Measurements from ENCODE around the gene MACROD2. TPM values are rescaled to one million over a fixed set of nuclear protein-coding genes. Genes with fewer than 3 reads are reported as not detected.

The MACROD2 gene
- total RNA-seq, 4 donors from 2014 or later: 1.8 to 4.8 (median 2.9) TPM

DNA sequence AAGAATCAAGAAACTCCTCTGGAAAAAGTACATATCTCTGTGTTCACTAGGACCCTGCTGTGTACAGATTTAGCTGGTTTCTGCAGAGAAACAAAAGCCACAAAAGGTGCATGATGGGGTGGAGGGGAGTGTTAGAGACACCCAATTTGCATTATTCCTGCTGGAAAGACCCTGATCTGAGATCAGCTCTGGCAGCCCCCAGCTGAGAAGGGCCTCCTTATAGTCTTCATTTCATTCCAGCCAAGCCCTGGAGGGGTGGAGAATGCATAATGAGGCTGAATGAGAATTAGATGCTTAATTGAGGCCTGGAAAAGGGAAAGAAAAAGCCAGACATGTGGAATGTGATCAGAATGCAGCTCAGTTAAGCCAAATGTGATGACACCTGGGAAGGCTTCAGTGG, 2032.4 kb downstream of the MACROD2 start:
- Histone ChIP-seq H3K4me1 (no peaks in the 10 kb centered on the region), H3K27ac (no peak overlapping the region), H3K36me3 (no peaks in the 10 kb centered on the region), H3K4me3 (no peak overlapping the region), H3K27me3 (no peaks in the 10 kb centered on the region), H3K9me3 (no peaks in the 10 kb centered on the region)
- intact Hi-C loops (cut with DNase I): no loop called here
- DNase-seq: no peak
- TF ChIP-seq, protein P1, sequence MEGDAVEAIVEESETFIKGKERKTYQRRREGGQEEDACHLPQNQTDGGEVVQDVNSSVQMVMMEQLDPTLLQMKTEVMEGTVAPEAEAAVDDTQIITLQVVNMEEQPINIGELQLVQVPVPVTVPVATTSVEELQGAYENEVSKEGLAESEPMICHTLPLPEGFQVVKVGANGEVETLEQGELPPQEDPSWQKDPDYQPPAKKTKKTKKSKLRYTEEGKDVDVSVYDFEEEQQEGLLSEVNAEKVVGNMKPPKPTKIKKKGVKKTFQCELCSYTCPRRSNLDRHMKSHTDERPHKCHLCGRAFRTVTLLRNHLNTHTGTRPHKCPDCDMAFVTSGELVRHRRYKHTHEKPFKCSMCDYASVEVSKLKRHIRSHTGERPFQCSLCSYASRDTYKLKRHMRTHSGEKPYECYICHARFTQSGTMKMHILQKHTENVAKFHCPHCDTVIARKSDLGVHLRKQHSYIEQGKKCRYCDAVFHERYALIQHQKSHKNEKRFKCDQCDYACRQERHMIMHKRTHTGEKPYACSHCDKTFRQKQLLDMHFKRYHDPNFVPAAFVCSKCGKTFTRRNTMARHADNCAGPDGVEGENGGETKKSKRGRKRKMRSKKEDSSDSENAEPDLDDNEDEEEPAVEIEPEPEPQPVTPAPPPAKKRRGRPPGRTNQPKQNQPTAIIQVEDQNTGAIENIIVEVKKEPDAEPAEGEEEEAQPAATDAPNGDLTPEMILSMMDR (IDR thresholded peaks at IDR 0.05): no peak
- TF ChIP-seq POLR2A (IDR thresholded peaks at IDR 0.05): no peak

DNA sequence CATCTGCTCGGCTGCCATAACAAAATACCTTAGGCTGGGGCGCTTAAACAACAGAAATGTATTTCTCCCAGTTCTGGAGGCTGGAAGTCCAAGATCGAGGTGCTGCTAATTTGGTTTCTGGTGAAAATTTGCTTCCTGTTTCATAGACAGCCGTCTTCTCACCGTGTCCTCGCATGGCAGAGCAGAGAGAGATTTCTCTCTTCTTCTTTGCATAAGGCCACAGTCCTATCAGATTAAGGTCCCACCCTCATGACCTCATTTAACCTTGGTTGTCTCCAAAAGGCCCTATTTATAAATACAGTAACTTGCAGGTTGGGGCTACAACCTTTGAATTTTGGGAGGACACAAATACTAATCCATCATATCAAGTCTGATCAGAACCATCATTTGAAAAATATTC, 2033.6 kb downstream of the MACROD2 start:
- WGBS, 2 donors: 76 to 86% methylated on average over 6 of the region's 6 CpGs
- no peaks in the 10 kb centered on the region for H3K9me3 ChIP-seq
- DNase-seq: no peak
- H3K27me3 ChIP-seq: no peaks in the 10 kb centered on the region
- no peak overlapping the region for H3K4me3 ChIP-seq
- H3K27ac ChIP-seq: no peak overlapping the region
- no peaks in the 10 kb centered on the region for H3K36me3 ChIP-seq
- H3K4me1 ChIP-seq: no peaks in the 10 kb centered on the region
- intact Hi-C loops (cut with DNase I): no loop called here
- no peak for TF ChIP-seq POLR2A (IDR thresholded peaks at IDR 0.05)
- TF ChIP-seq, protein P1 (IDR thresholded peaks at IDR 0.05): no peak

- intact Hi-C loops (cut with DNase I): no loop called here
These were observed 2034.9 kb downstream of the MACROD2 start for GRCh38 chr20:16030253-16030652.

DNA sequence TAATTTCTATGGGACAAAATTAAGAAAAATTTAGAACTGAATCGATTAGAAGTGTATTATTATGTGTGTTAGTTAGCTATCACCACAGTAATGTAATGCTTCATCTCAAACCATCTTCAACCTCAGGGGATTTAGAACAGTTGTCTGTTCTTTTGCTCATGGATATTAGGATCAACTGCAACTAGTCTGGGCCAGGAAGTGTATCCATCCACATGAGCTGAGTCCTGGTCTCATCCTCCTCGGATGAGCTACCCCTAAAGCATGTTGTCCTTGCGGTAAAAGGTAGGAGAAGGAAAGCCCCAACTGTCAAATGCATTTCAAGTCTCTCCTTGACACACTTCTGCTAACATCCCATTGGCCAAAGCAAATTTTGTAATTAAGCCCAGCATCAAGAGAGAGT, 2040.3 kb downstream of the MACROD2 start:
- Histone ChIP-seq H3K36me3 (no peaks in the 10 kb centered on the region), H3K9me3 (no peaks in the 10 kb centered on the region), H3K4me1 (no peaks in the 10 kb centered on the region), H3K4me3 (no peak overlapping the region), H3K27ac (no peak overlapping the region), H3K27me3 (no peaks in the 10 kb centered on the region)
- intact Hi-C loops (cut with DNase I): no loop called here
- TF ChIP-seq, protein P1 (IDR thresholded peaks at IDR 0.05): no peak
- no peak for TF ChIP-seq POLR2A (IDR thresholded peaks at IDR 0.05)
- WGBS, 2 donors: 71 to 84% methylated on average over 3 of the region's 3 CpGs
- DNase-seq: no peak

More at GRCh38 chr20:16030253-16030652, 2034.9 kb downstream of the MACROD2 start:
- TF ChIP-seq, protein P1 (IDR thresholded peaks at IDR 0.05): no peak
- no peak for TF ChIP-seq POLR2A (IDR thresholded peaks at IDR 0.05)
- WGBS, 2 donors: 48 to 50% methylated on average over 2 of the region's 2 CpGs
- Histone ChIP-seq H3K4me3 (no peak overlapping the region), H3K27me3 (no peaks in the 10 kb centered on the region), H3K9me3 (no peaks in the 10 kb centered on the region), H3K4me1 (no peaks in the 10 kb centered on the region), H3K36me3 (no peaks in the 10 kb centered on the region), H3K27ac (no peak overlapping the region)
- no peak for DNase-seq

DNA sequence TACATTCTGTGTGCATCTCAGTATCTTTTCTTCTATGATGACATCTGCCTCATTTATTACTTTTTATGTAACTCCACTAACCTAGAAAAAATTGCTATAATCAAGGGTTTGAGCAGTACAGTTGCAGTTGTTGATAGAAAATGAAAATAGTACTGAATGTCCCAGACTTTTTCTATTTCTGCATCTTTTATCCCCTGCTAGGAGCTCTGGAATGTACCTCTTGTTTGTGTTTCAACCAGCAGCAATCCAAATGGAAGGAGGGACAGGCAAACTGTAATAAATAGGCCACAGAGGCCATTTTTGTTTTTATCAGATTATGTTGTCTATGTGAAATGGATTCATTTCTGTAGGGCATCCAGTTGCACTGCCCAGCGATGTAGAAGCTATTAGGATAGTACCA, 2041.0 kb downstream of the MACROD2 start:
- Histone ChIP-seq H3K36me3 (no peaks in the 10 kb centered on the region), H3K27me3 (no peaks in the 10 kb centered on the region), H3K27ac (no peak overlapping the region), H3K9me3 (no peaks in the 10 kb centered on the region), H3K4me3 (no peak overlapping the region), H3K4me1 (no peaks in the 10 kb centered on the region)
- TF ChIP-seq, protein P1 (IDR thresholded peaks at IDR 0.05): no peak
- no peak for TF ChIP-seq POLR2A (IDR thresholded peaks at IDR 0.05)
- no peak for DNase-seq
- intact Hi-C loops (cut with DNase I): no loop called here
- WGBS, 2 donors: 73 to 91% methylated on average over 1 of the region's 1 CpG
